BLaER1 treated with 17β-estradiol and CSF1 and Interleukin-3, amounts not matched to agents 10 nM and 100 nM (cell line): ENCODE results near the gene GDI2.
"Not testable (repeated sequence)": the region's sequence is repeated elsewhere in the genome, so short reads cannot be mapped to it uniquely, and the experiment has no call there.

Experiments
- H3K27ac ChIP-seq, 11 experiments: shearing (Covaris generic); formaldehyde crosslinking; 2 replicates each; pipeline ENCODE4 v1.8.1; 2022
- H3K27me3 ChIP-seq, 11 experiments: shearing (Covaris generic); formaldehyde crosslinking; 2 replicates each; pipeline ENCODE4 v1.8.1; 2022
- H3K36me3 ChIP-seq, 11 experiments: shearing (Covaris generic); formaldehyde crosslinking; 2 replicates each; pipeline ENCODE4 v1.8.1; 2022
- H3K4me1 ChIP-seq, 10 experiments: shearing (Covaris generic); formaldehyde crosslinking; 2 replicates each; pipeline ENCODE4 v1.8.1; 2022
- H3K4me2 ChIP-seq, 11 experiments: shearing (Covaris generic); formaldehyde crosslinking; 2 replicates each; pipeline ENCODE4 v1.8.1; 2022
- H3K4me3 ChIP-seq, 10 experiments: shearing (Covaris generic); formaldehyde crosslinking; 2 replicates each; pipeline ENCODE4 v1.8.1; 2022
- H3K9ac ChIP-seq, 11 experiments: shearing (Covaris generic); formaldehyde crosslinking; 2 replicates each; pipeline ENCODE4 v1.8.1; 2022
- H3K9me3 ChIP-seq, 11 experiments: shearing (Covaris generic); formaldehyde crosslinking; replicated peaks in 1 of 11; 2 replicates each; pipeline ENCODE4 v1.8.1; 2022
- H4K20me1 ChIP-seq, 11 experiments: shearing (Covaris generic); formaldehyde crosslinking; 2 replicates each; pipeline ENCODE4 v1.8.1; 2022
- Cebpa-rat ChIP-seq, 11 experiments: shearing (Covaris generic); IDR thresholded peaks; 2 replicates each; pipeline ENCODE4 v1.8.1; 2022

GDI2 gene

GRCh38 chr10:5844345-5845055 lies 31.3 kb upstream of the GDI2 start:
- Histone ChIP-seq H3K27me3 (peaks cover 0 to 5% (median 0%) of the 10 kb centered on the region in 11 experiments; a peak in 2 of 22 replicates), H3K4me1 (peaks cover 33 to 67% (median 48%) of the 10 kb centered on the region in 10 experiments), H3K9ac (no peak overlapping the region), H3K27ac (no peak overlapping the region), H3K4me3 (no peak overlapping the region), H3K9me3 (no peaks in the 10 kb centered on the region), H3K4me2 (peak overlapping the region in 7 of 11 experiments; percentile 0 to 45 (median 11); a peak in 9 of 22 replicates), H3K36me3 (no peaks in the 10 kb centered on the region), H4K20me1 (no peaks in the 10 kb centered on the region)
- no peak for TF ChIP-seq Cebpa-rat (IDR thresholded peaks at IDR 0.05)

GRCh38 chr10:5843686-5844344 lies 30.6 kb upstream of the GDI2 start:
- Histone ChIP-seq H3K9ac (no peak overlapping the region), H3K4me3 (no peak overlapping the region), H3K27me3 (peaks cover 0 to 5% (median 0%) of the 10 kb centered on the region in 11 experiments; a peak in 2 of 22 replicates), H3K36me3 (no peaks in the 10 kb centered on the region), H3K9me3 (no peaks in the 10 kb centered on the region), H3K4me2 (peak overlapping the region in 7 of 11 experiments; percentile 0 to 45 (median 32); a peak in 8 of 22 replicates), H3K4me1 (peaks cover 35 to 74% (median 55%) of the 10 kb centered on the region in 10 experiments), H4K20me1 (no peaks in the 10 kb centered on the region), H3K27ac (no peak overlapping the region)
- no peak for TF ChIP-seq Cebpa-rat (IDR thresholded peaks at IDR 0.05)

GRCh38 chr10:5841965-5842364 lies 28.7 kb upstream of the GDI2 start:
- H4K20me1 ChIP-seq = no peaks in the 10 kb centered on the region
- H3K4me2 ChIP-seq = peak overlapping the region in 8 of 11 experiments; percentile 82 to 98 (median 92); a peak in 15 of 22 replicates
- peak overlapping the region in 1 of 11 experiments; percentile 85; a peak in 1 of 22 replicates for H3K9ac ChIP-seq
- H3K27me3 ChIP-seq = peaks cover 0 to 5% (median 0%) of the 10 kb centered on the region in 11 experiments; a peak in 2 of 22 replicates
- no peak overlapping the region for H3K4me3 ChIP-seq
- no peaks in the 10 kb centered on the region for H3K9me3 ChIP-seq
- H3K4me1 ChIP-seq = peaks cover 31 to 86% (median 67%) of the 10 kb centered on the region in 10 experiments
- no peaks in the 10 kb centered on the region for H3K36me3 ChIP-seq
- TF ChIP-seq Cebpa-rat (IDR thresholded peaks at IDR 0.05) = no peak
- H3K27ac ChIP-seq = peak overlapping the region in 2 of 11 experiments; percentile 90 to 96; a peak in 3 of 22 replicates

GRCh38 chr10:5840314-5841307 lies 27.4 kb upstream of the GDI2 start:
- no peak for TF ChIP-seq Cebpa-rat (IDR thresholded peaks at IDR 0.05)
- H3K27ac ChIP-seq = peak overlapping the region in 10 of 11 experiments; percentile 23 to 96 (median 86); a peak in 20 of 22 replicates
- H3K27me3 ChIP-seq = peaks cover 0 to 5% (median 0%) of the 10 kb centered on the region in 11 experiments; a peak in 2 of 22 replicates
- H3K9ac ChIP-seq = peak overlapping the region; percentile 28 to 85 (median 77); a peak in 20 of 22 replicates
- peak overlapping the region; percentile 75 to 98 (median 89) for H3K4me2 ChIP-seq
- peaks cover 19 to 74% (median 58%) of the 10 kb centered on the region in 10 experiments for H3K4me1 ChIP-seq
- no peaks in the 10 kb centered on the region for H3K36me3 ChIP-seq
- no peaks in the 10 kb centered on the region for H4K20me1 ChIP-seq
- H3K9me3 ChIP-seq = no peaks in the 10 kb centered on the region
- H3K4me3 ChIP-seq = peak overlapping the region; percentile 20 to 59 (median 53); a peak in 18 of 20 replicates

GRCh38 chr10:5836181-5836580 lies 22.9 kb upstream of the GDI2 start:
- not testable (repeated sequence) for H4K20me1 ChIP-seq, H3K4me3 ChIP-seq, H3K27ac ChIP-seq, H3K4me2 ChIP-seq, H3K36me3 ChIP-seq, H3K27me3 ChIP-seq, H3K9ac ChIP-seq, H3K9me3 ChIP-seq
- peaks cover 19 to 66% (median 56%) of the 10 kb centered on the region in 10 experiments for H3K4me1 ChIP-seq

GRCh38 chr10:5835446-5836095 lies 22.3 kb upstream of the GDI2 start:
- H4K20me1 ChIP-seq = no peaks in the 10 kb centered on the region
- no peak for TF ChIP-seq Cebpa-rat (IDR thresholded peaks at IDR 0.05)
- H3K4me1 ChIP-seq = peaks cover 13 to 66% (median 56%) of the 10 kb centered on the region in 10 experiments
- H3K4me2 ChIP-seq = no peak overlapping the region
- H3K36me3 ChIP-seq = no peaks in the 10 kb centered on the region
- no peaks in the 10 kb centered on the region for H3K27me3 ChIP-seq
- H3K9me3 ChIP-seq = no peaks in the 10 kb centered on the region
- no peak overlapping the region for H3K9ac ChIP-seq
- no peak overlapping the region for H3K4me3 ChIP-seq
- H3K27ac ChIP-seq = no peak overlapping the region

- no peaks in the 10 kb centered on the region for H3K36me3 ChIP-seq
- H3K27me3 ChIP-seq = no peaks in the 10 kb centered on the region
- no peaks in the 10 kb centered on the region for H4K20me1 ChIP-seq
- no peak overlapping the region for H3K4me3 ChIP-seq
- TF ChIP-seq Cebpa-rat (IDR thresholded peaks at IDR 0.05) = no peak
- H3K27ac ChIP-seq = no peak overlapping the region
- H3K4me1 ChIP-seq = peaks cover 0 to 67% (median 45%) of the 10 kb centered on the region in 10 experiments; a peak in 16 of 20 replicates
- H3K9ac ChIP-seq = no peak overlapping the region; a peak in 1 of 22 replicates
- H3K4me2 ChIP-seq = peak overlapping the region; percentile 6 to 75 (median 35); a peak in 16 of 22 replicates
- no peaks in the 10 kb centered on the region for H3K9me3 ChIP-seq
Observed at GRCh38 chr10:5833814-5834213, 20.6 kb upstream of the GDI2 start.

GRCh38 chr10:5832946-5833345 lies 19.7 kb upstream of the GDI2 start:
- Histone ChIP-seq H3K4me2 (peak overlapping the region in 7 of 11 experiments; percentile 10 to 75 (median 48); a peak in 14 of 22 replicates), H3K9ac (no peak overlapping the region)

More at GRCh38 chr10:5832946-5833345, 19.7 kb upstream of the GDI2 start:
- H3K36me3 ChIP-seq = no peaks in the 10 kb centered on the region
- no peaks in the 10 kb centered on the region for H4K20me1 ChIP-seq
- no peak overlapping the region for H3K27ac ChIP-seq
- peaks cover 0 to 66% (median 38%) of the 10 kb centered on the region in 10 experiments; a peak in 16 of 20 replicates for H3K4me1 ChIP-seq
- no peak for TF ChIP-seq Cebpa-rat (IDR thresholded peaks at IDR 0.05)
- H3K4me3 ChIP-seq = no peak overlapping the region
- H3K27me3 ChIP-seq = no peaks in the 10 kb centered on the region
- no peaks in the 10 kb centered on the region for H3K9me3 ChIP-seq
